ENCODE measurements around the gene CAMTA2. TPM values are rescaled to one million over a fixed set of nuclear protein-coding genes. Genes with fewer than 3 reads are reported as not detected.

Gene CAMTA2
- polyA plus RNA-seq, 2 of the 4 experiments (the other 2 are of a cell fraction): 12.4 to 30.3 TPM

- ChIA-PET POLR2A (interaction anchor here (0.9 kb wide), 1 partner anchor 35 kb away, joined by 3 read pairs; the partner anchor contains the start of gene SPAG7), CTCF (interaction anchor here (0.8 to 2.0 kb wide), 4 partner anchors 9 to 129 kb away, joined by 3 to 7 read pairs (median 3); no protein-coding TSS in a partner anchor)
- no peak overlapping the region for H3K27ac ChIP-seq
- FAIRE-seq (no peak), ATAC-seq (peak in 1 of 2 experiments; percentile 7; a peak in 1 of 6 replicates), DNase-seq (ENCODE audit: low read depth in 1 of 2, low spot score in 1 of 2) (no peak)
- H3K4me1 ChIP-seq: no peaks in the 10 kb centered on the region
- no peak overlapping the region for H3K4me2 ChIP-seq
- WGBS (ENCODE audit: missing lambda C conversion rate): 95% methylated on average over 12 of the region's 12 CpGs
- no peaks in the 10 kb centered on the region for H3K9me3 ChIP-seq
- no peak for TF ChIP-seq HOXB13 (CRISPR knock-in tag; IDR thresholded peaks at IDR 0.05; ENCODE audit: low read depth)
- no peak for TF ChIP-seq CBX8 (IDR thresholded peaks at IDR 0.05)
- no peak for TF ChIP-seq PHF8 (IDR thresholded peaks at IDR 0.05; ENCODE audit: borderline replicate concordance, low read depth)
- no peak for TF ChIP-seq ZC3H11A (IDR thresholded peaks at IDR 0.05)
- no peak for TF ChIP-seq RNF2 (IDR thresholded peaks at IDR 0.05; ENCODE audit: borderline replicate concordance, low read depth)
- no peak for TF ChIP-seq HEYL (CRISPR knock-in tag; IDR thresholded peaks at IDR 0.05)
- TF ChIP-seq, protein P1, sequence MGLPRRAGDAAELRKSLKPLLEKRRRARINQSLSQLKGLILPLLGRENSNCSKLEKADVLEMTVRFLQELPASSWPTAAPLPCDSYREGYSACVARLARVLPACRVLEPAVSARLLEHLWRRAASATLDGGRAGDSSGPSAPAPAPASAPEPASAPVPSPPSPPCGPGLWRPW (IDR thresholded peaks at IDR 0.05): no peak
- TF ChIP-seq NFE2L2 (conservative IDR thresholded peaks at IDR 0.05; ENCODE audit: low read length): no peak
- TF ChIP-seq FOXS1 (CRISPR knock-in tag; IDR thresholded peaks at IDR 0.05): no peak
- TF ChIP-seq MYC (IDR thresholded peaks at IDR 0.05; ENCODE audit: borderline replicate concordance, low read length): no peak
- no peak for TF ChIP-seq ELK1 (IDR thresholded peaks at IDR 0.05; ENCODE audit: low read depth, low read length)
- no peak overlapping the region for H3K4me3 ChIP-seq
Observed at GRCh38 chr17:4932756-4933155, 54.7 kb downstream of the CAMTA2 start.

- POLR2A ChIA-PET: interaction anchor here (1.4 kb wide), 1 partner anchor 8 kb away, joined by 4 read pairs; the partner anchor contains the start of genes RNF167 and SLC25A11
- no peaks in the 10 kb centered on the region for H3K9me3 ChIP-seq
- no peak for FAIRE-seq
- H3K4me1 ChIP-seq: no peaks in the 10 kb centered on the region
- WGBS (ENCODE audit: missing lambda C conversion rate): 94% methylated on average over 14 of the region's 14 CpGs
- no peak within 1 kb of the TSS for H3K4me2 ChIP-seq
- CTCF ChIA-PET: interaction anchor here (1.0 to 2.0 kb wide), 3 partner anchors 8 to 130 kb away, joined by 3 to 7 read pairs (median 3); no protein-coding TSS in a partner anchor
- no peak within 1 kb of the TSS for H3K27ac ChIP-seq
- no peak for TF ChIP-seq ELK1 (IDR thresholded peaks at IDR 0.05; ENCODE audit: low read depth, low read length)
- TF ChIP-seq MAZ (IDR thresholded peaks at IDR 0.05; ENCODE audit: borderline replicate concordance, low read depth, low read length): no peak
- no peak for TF ChIP-seq EP300 (IDR thresholded peaks at IDR 0.05)
- no peak for TF ChIP-seq ZFP36 (IDR thresholded peaks at IDR 0.05; ENCODE audit: borderline replicate concordance, partially characterized antibody)
- TF ChIP-seq, protein P2, sequence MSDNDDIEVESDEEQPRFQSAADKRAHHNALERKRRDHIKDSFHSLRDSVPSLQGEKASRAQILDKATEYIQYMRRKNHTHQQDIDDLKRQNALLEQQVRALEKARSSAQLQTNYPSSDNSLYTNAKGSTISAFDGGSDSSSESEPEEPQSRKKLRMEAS (IDR thresholded peaks at IDR 0.05): no peak
- no peak for TF ChIP-seq JUNB (IDR thresholded peaks at IDR 0.05)
- TF ChIP-seq EHF (CRISPR knock-in tag; IDR thresholded peaks at IDR 0.05): no peak
- TF ChIP-seq RFX5 (IDR thresholded peaks at IDR 0.05): no peak
- TF ChIP-seq NFE2L2 (conservative IDR thresholded peaks at IDR 0.05; ENCODE audit: low read length): no peak
- TF ChIP-seq, protein P1 (IDR thresholded peaks at IDR 0.05): no peak
- no peak for TF ChIP-seq NPAS2 (CRISPR knock-in tag; IDR thresholded peaks at IDR 0.05; ENCODE audit: borderline replicate concordance)
- no peak for TF ChIP-seq EHMT2 (IDR thresholded peaks at IDR 0.05; ENCODE audit: low read depth)
- TF ChIP-seq, protein P3, sequence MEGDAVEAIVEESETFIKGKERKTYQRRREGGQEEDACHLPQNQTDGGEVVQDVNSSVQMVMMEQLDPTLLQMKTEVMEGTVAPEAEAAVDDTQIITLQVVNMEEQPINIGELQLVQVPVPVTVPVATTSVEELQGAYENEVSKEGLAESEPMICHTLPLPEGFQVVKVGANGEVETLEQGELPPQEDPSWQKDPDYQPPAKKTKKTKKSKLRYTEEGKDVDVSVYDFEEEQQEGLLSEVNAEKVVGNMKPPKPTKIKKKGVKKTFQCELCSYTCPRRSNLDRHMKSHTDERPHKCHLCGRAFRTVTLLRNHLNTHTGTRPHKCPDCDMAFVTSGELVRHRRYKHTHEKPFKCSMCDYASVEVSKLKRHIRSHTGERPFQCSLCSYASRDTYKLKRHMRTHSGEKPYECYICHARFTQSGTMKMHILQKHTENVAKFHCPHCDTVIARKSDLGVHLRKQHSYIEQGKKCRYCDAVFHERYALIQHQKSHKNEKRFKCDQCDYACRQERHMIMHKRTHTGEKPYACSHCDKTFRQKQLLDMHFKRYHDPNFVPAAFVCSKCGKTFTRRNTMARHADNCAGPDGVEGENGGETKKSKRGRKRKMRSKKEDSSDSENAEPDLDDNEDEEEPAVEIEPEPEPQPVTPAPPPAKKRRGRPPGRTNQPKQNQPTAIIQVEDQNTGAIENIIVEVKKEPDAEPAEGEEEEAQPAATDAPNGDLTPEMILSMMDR (IDR thresholded peaks at IDR 0.05): no peak
- no peak for TF ChIP-seq RARB (CRISPR knock-in tag; IDR thresholded peaks at IDR 0.05)
- no peak for TF ChIP-seq SMC3 (IDR thresholded peaks at IDR 0.05)
- TF ChIP-seq RAD21 (conservative IDR thresholded peaks at IDR 0.05 in 1 of 2, IDR thresholded peaks at IDR 0.05 in 1 of 2): no peak
- TF ChIP-seq PBX3 (IDR thresholded peaks at IDR 0.05): no peak
- TF ChIP-seq, protein P4, sequence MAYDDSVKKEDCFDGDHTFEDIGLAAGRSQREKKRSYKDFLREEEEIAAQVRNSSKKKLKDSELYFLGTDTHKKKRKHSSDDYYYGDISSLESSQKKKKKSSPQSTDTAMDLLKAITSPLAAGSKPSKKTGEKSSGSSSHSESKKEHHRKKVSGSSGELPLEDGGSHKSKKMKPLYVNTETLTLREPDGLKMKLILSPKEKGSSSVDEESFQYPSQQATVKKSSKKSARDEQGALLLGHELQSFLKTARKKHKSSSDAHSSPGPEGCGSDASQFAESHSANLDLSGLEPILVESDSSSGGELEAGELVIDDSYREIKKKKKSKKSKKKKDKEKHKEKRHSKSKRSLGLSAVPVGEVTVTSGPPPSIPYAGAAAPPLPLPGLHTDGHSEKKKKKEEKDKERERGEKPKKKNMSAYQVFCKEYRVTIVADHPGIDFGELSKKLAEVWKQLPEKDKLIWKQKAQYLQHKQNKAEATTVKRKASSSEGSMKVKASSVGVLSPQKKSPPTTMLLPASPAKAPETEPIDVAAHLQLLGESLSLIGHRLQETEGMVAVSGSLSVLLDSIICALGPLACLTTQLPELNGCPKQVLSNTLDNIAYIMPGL (CRISPR knock-in tag; IDR thresholded peaks at IDR 0.05; ENCODE audit: borderline replicate concordance): no peak
- DNase-seq (ENCODE audit: low read depth in 1 of 2, low spot score in 1 of 2): no peak
- no peak within 1 kb of the TSS for H3K4me3 ChIP-seq
- ATAC-seq: no peak
Observed at GRCh38 chr17:4931963-4932362, 55.5 kb downstream of the CAMTA2 start, which contains the start of gene GP1BA. Gene GP1BA, plus strand, starts transcription at chr17:4932277. Its CDS starts 328 bp downstream, at chr17:4932605.

Measured in A549 (cell line).